Measurements from ENCODE around the gene PBRM1.

PBRM1 gene

GRCh38 chr3:52547143-52547542 lies 138.6 kb downstream of the PBRM1 start:
- DNase-seq (ENCODE audit: low read depth): no peak
- TF ChIP-seq CTCF (IDR thresholded peaks at IDR 0.05; ENCODE audit: control insufficient read depth, extremely low read depth, insufficient read depth): no peak
- H3K4me3 ChIP-seq (ENCODE audit: low read depth, low read length): no peak overlapping the region

- DNase-seq (ENCODE audit: low read depth): no peak
- no peak for TF ChIP-seq CTCF (IDR thresholded peaks at IDR 0.05; ENCODE audit: control insufficient read depth, extremely low read depth, insufficient read depth)
- no peak overlapping the region for H3K4me3 ChIP-seq (ENCODE audit: low read depth, low read length)
Observed at GRCh38 chr3:52546111-52546901, 139.4 kb downstream of the PBRM1 start.

- DNase-seq (ENCODE audit: low read depth): no peak
- no peak for TF ChIP-seq CTCF (IDR thresholded peaks at IDR 0.05; ENCODE audit: control insufficient read depth, extremely low read depth, insufficient read depth)
Observed at GRCh38 chr3:52544937-52545336, 140.8 kb downstream of the PBRM1 start.

GRCh38 chr3:52541050-52541449 lies 144.7 kb downstream of the PBRM1 start:
- no peak overlapping the region for H3K4me3 ChIP-seq (ENCODE audit: low read depth, low read length)
- no peak for TF ChIP-seq CTCF (IDR thresholded peaks at IDR 0.05; ENCODE audit: control insufficient read depth, extremely low read depth, insufficient read depth)
- DNase-seq (ENCODE audit: low read depth): no peak

More at GRCh38 chr3:52544937-52545336, 140.8 kb downstream of the PBRM1 start:
- H3K4me3 ChIP-seq (ENCODE audit: low read depth, low read length): no peak overlapping the region

- no peak for TF ChIP-seq CTCF (IDR thresholded peaks at IDR 0.05; ENCODE audit: control insufficient read depth, extremely low read depth, insufficient read depth)
- no peak overlapping the region for H3K4me3 ChIP-seq (ENCODE audit: low read depth, low read length)
- DNase-seq (ENCODE audit: low read depth): no peak
Observed at GRCh38 chr3:52539010-52539653, 146.6 kb downstream of the PBRM1 start.

- DNase-seq (ENCODE audit: low read depth): no peak
- H3K4me3 ChIP-seq (ENCODE audit: low read depth, low read length): peak overlapping the region; percentile 67
- no peak for TF ChIP-seq CTCF (IDR thresholded peaks at IDR 0.05; ENCODE audit: control insufficient read depth, extremely low read depth, insufficient read depth)
Observed at GRCh38 chr3:52537726-52538421, 147.8 kb downstream of the PBRM1 start.

Measured in LNCaP clone FGC (cell line).